ENCODE measurements around the gene KCNAB2.

DNA sequence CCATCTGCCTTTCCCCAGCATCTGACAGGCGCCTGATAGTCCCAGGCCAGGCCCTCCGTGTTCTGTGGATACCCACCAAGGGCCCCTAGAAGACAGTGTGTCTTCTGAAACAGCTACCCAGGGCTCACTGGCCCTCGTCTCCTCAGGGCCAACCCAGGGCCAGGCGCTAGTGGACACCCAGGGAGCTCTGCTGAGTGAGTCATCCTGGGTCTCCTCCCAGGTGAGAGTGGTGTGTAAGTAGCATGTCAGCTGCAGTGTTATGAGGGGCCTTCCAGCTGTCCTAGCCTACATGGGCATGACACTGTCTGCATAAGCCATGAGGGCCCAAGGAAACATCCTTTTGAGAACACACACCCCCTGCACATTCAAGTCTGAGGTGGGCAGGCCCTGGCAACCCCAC lies 97.7 kb downstream of the KCNAB2 start:
- TF ChIP-seq, protein P1, sequence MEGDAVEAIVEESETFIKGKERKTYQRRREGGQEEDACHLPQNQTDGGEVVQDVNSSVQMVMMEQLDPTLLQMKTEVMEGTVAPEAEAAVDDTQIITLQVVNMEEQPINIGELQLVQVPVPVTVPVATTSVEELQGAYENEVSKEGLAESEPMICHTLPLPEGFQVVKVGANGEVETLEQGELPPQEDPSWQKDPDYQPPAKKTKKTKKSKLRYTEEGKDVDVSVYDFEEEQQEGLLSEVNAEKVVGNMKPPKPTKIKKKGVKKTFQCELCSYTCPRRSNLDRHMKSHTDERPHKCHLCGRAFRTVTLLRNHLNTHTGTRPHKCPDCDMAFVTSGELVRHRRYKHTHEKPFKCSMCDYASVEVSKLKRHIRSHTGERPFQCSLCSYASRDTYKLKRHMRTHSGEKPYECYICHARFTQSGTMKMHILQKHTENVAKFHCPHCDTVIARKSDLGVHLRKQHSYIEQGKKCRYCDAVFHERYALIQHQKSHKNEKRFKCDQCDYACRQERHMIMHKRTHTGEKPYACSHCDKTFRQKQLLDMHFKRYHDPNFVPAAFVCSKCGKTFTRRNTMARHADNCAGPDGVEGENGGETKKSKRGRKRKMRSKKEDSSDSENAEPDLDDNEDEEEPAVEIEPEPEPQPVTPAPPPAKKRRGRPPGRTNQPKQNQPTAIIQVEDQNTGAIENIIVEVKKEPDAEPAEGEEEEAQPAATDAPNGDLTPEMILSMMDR (IDR thresholded peaks at IDR 0.05), result no peak
- no peak for TF ChIP-seq POLR2A (IDR thresholded peaks at IDR 0.05)

Data from right lobe of liver (tissue), 4 donors.